NCI-H524 (cell line): Measurements from ENCODE around the gene COL18A1.
"Not testable (repeated sequence)": the region's sequence is repeated elsewhere in the genome, so short reads cannot be mapped to it uniquely, and the experiment has no call there.

Experiments used
- DNase-seq, 2 experiments: peaks; one replicate each; lab custom pipeline; 2025; lab: John Stamatoyannopoulos, UW

Gene COL18A1

GRCh38 chr21:45367402-45368351 is 37.3 kb upstream of the COL18A1 start:
- no peak for DNase-seq

- DNase-seq = not testable (repeated sequence)
Observed at GRCh38 chr21:45369018-45369417, 35.9 kb upstream of the COL18A1 start.

- DNase-seq = no peak
Observed at GRCh38 chr21:45370575-45370974, 34.4 kb upstream of the COL18A1 start.

GRCh38 chr21:45371081-45371480 is 33.9 kb upstream of the COL18A1 start:
- DNase-seq = no peak

- DNase-seq = no peak
Observed at GRCh38 chr21:45371655-45372054, 33.3 kb upstream of the COL18A1 start.

- no peak for DNase-seq
Observed at GRCh38 chr21:45372732-45373355, 32.1 kb upstream of the COL18A1 start.

- no peak for DNase-seq
Observed at GRCh38 chr21:45373991-45374816, 30.8 kb upstream of the COL18A1 start.

- DNase-seq = no peak
Observed at GRCh38 chr21:45374826-45375455, 30.0 kb upstream of the COL18A1 start.

GRCh38 chr21:45376459-45377324 is 28.3 kb upstream of the COL18A1 start:
- no peak for DNase-seq

GRCh38 chr21:45377325-45377709 is 27.6 kb upstream of the COL18A1 start:
- no peak for DNase-seq

- DNase-seq = no peak
Observed at GRCh38 chr21:45377866-45378257, 27.1 kb upstream of the COL18A1 start.

GRCh38 chr21:45378258-45378966 is 26.6 kb upstream of the COL18A1 start:
- no peak for DNase-seq

- DNase-seq = no peak
Observed at GRCh38 chr21:45379171-45379900, 25.6 kb upstream of the COL18A1 start.

- no peak for DNase-seq
Observed at GRCh38 chr21:45379901-45380330, 25.0 kb upstream of the COL18A1 start.

GRCh38 chr21:45380566-45380965 is 24.4 kb upstream of the COL18A1 start:
- DNase-seq = no peak

- DNase-seq = no peak
Observed at GRCh38 chr21:45381036-45381787, 23.8 kb upstream of the COL18A1 start.

- DNase-seq = no peak
Observed at GRCh38 chr21:45381865-45382696, 22.9 kb upstream of the COL18A1 start.

- DNase-seq = no peak
Observed at GRCh38 chr21:45382697-45382997, 22.3 kb upstream of the COL18A1 start.
